ENCODE data around the gene BTNL9. TPM values are rescaled to one million over a fixed set of nuclear protein-coding genes. Genes with fewer than 3 reads are reported as not detected.

Gene BTNL9
- total and polyA plus RNA-seq, 2 experiments from 2014 or later = 0.11 to 0.27 TPM

- peak overlapping the region; percentile 41 for H2AFZ ChIP-seq
- H3K4me2 ChIP-seq = peak overlapping the region; percentile 63
Observed at GRCh38 chr5:181028032-181028819, 11.8 kb upstream of the BTNL9 start.

GRCh38 chr5:181031716-181032115 is 8.3 kb upstream of the BTNL9 start:
- 82% methylated on average over 3 of the region's 3 CpGs for WGBS (ENCODE audit: low lambda C conversion rate, missing lambda C conversion rate)
- H3K4me2 ChIP-seq = no peak overlapping the region
- peaks cover 6% of the 10 kb centered on the region for H3K27me3 ChIP-seq
- H3K9me3 ChIP-seq (ENCODE audit: low read depth) = no peaks in the 10 kb centered on the region
- H3K4me1 ChIP-seq (ENCODE audit: insufficient read depth) = no peaks in the 10 kb centered on the region
- TF ChIP-seq EZH2 (IDR thresholded peaks at IDR 0.05; ENCODE audit: borderline replicate concordance) (no peak), CTCF (IDR thresholded peaks at IDR 0.05; ENCODE audit: poor library complexity) (no peak), EZH2phosphoT487 (IDR thresholded peaks at IDR 0.05; ENCODE audit: low read depth, severe bottlenecking, unreplicated experiment) (no peak)
- no peaks in the 10 kb centered on the region for H3K9me2 ChIP-seq (replicated peaks; ENCODE audit: insufficient read depth)
- no peak overlapping the region for H2AFZ ChIP-seq
- H3K79me2 ChIP-seq = no peaks in the 10 kb centered on the region
- no peaks in the 10 kb centered on the region for H3K36me3 ChIP-seq (replicated peaks; ENCODE audit: insufficient read depth, low read depth)
- no peak overlapping the region for H3K4me3 ChIP-seq
- no peak overlapping the region for H3K27ac ChIP-seq
- no peaks in the 10 kb centered on the region for H4K20me1 ChIP-seq (ENCODE audit: insufficient read depth, poor library complexity, severe bottlenecking)
- DNase-seq (ENCODE audit: low spot score) = no peak

More at GRCh38 chr5:181028032-181028819, 11.8 kb upstream of the BTNL9 start:
- Histone ChIP-seq H3K79me2 (no peaks in the 10 kb centered on the region), H3K36me3 (replicated peaks; ENCODE audit: insufficient read depth, low read depth) (no peaks in the 10 kb centered on the region), H3K27me3 (peaks cover 4% of the 10 kb centered on the region), H3K27ac (no peak overlapping the region), H3K4me3 (no peak overlapping the region), H3K4me1 (ENCODE audit: insufficient read depth) (no peaks in the 10 kb centered on the region), H4K20me1 (ENCODE audit: insufficient read depth, poor library complexity, severe bottlenecking) (no peaks in the 10 kb centered on the region), H3K9me2 (replicated peaks; ENCODE audit: insufficient read depth) (no peaks in the 10 kb centered on the region), H3K9me3 (ENCODE audit: low read depth) (no peaks in the 10 kb centered on the region)
- peak; percentile 24 for DNase-seq (ENCODE audit: low spot score)
- 41% methylated on average over 26 of the region's 26 CpGs for WGBS (ENCODE audit: low lambda C conversion rate, missing lambda C conversion rate)
- TF ChIP-seq CTCF (IDR thresholded peaks at IDR 0.05; ENCODE audit: poor library complexity) = no peak
- no peak for TF ChIP-seq EZH2 (IDR thresholded peaks at IDR 0.05; ENCODE audit: borderline replicate concordance)
- no peak for TF ChIP-seq EZH2phosphoT487 (IDR thresholded peaks at IDR 0.05; ENCODE audit: low read depth, severe bottlenecking, unreplicated experiment)

GRCh38 chr5:181035991-181036815 is 3.9 kb upstream of the BTNL9 start:
- Histone ChIP-seq H3K27ac (no peak overlapping the region), H3K36me3 (replicated peaks; ENCODE audit: insufficient read depth, low read depth) (no peaks in the 10 kb centered on the region), H4K20me1 (ENCODE audit: insufficient read depth, poor library complexity, severe bottlenecking) (no peaks in the 10 kb centered on the region), H3K9me3 (ENCODE audit: low read depth) (no peaks in the 10 kb centered on the region), H3K27me3 (peaks cover 17% of the 10 kb centered on the region), H2AFZ (no peak overlapping the region), H3K9me2 (replicated peaks; ENCODE audit: insufficient read depth) (no peaks in the 10 kb centered on the region), H3K79me2 (no peaks in the 10 kb centered on the region), H3K4me3 (no peak overlapping the region), H3K4me2 (no peak overlapping the region), H3K4me1 (ENCODE audit: insufficient read depth) (no peaks in the 10 kb centered on the region)
- TF ChIP-seq CTCF (IDR thresholded peaks at IDR 0.05; ENCODE audit: poor library complexity) = no peak
- no peak for TF ChIP-seq EZH2phosphoT487 (IDR thresholded peaks at IDR 0.05; ENCODE audit: low read depth, severe bottlenecking, unreplicated experiment)
- no peak for TF ChIP-seq EZH2 (IDR thresholded peaks at IDR 0.05; ENCODE audit: borderline replicate concordance)
- no peak for DNase-seq (ENCODE audit: low spot score)
- WGBS (ENCODE audit: low lambda C conversion rate, missing lambda C conversion rate) = 85% methylated on average over 20 of the region's 20 CpGs

All from hepatocyte (in vitro differentiated cells).